ENCODE measurements around the gene RAB25. TPM values are rescaled to one million over a fixed set of nuclear protein-coding genes. Genes with fewer than 3 reads are reported as not detected.

Gene RAB25
- total RNA-seq, 5 donors from 2014 or later (not counting 1 experiment from before 2014, with no cell fraction given): 0.26 to 2.3 (median 1.9) TPM

DNA sequence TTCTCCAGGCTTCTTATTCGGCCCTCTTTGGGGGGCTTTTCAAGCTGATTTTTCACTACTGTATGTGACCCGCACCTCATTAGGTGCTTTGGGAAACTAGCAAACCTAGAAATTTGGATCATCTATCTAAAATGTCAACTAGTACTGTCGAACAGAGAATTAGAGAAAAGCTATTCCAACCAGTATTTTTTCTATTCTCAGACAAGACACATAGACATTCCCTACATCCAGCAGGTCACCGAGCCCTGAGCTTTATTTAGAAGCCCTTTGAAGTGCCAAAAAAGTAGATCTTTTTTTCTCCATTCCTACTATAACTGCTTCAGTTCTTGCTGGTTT, 39.9 kb upstream of the RAB25 start:
- Histone ChIP-seq H3K27me3 (replicated peaks in 1 of 2; ENCODE audit: control insufficient read depth in 2 of 2, extremely low read depth in 1 of 2, insufficient read depth in 2 of 2, low read length in 1 of 2) (peaks cover 0 to 5% of the 10 kb centered on the region in 2 experiments), H3K4me3 (ENCODE audit: control insufficient read depth in 1 of 2, extremely low read depth in 1 of 2, low read length in 1 of 2) (peak overlapping the region; percentile 87 to 88), H3K4me1 (ENCODE audit: control insufficient read depth in 1 of 2, extremely low read depth in 1 of 2, insufficient read depth in 2 of 2, low read length in 2 of 2) (peaks cover 12 to 23% of the 10 kb centered on the region in 2 experiments), H3K36me3 (ENCODE audit: control insufficient read depth in 2 of 2, extremely low read depth in 1 of 2, insufficient read depth in 1 of 2, low read length in 1 of 2) (peaks cover 6 to 23% of the 10 kb centered on the region in 2 donors), H3K9me3 (no peaks in the 10 kb centered on the region), H3K27ac (ENCODE audit: low read length) (peak overlapping the region; percentile 50)
- ChIA-PET CTCF (interaction anchor here (0.6 to 1.2 kb wide), 3 partner anchors 45 to 87 kb away, joined by 3 to 4 read pairs (median 3); partner anchors contain the start of gene KHDC4 (in 1 of the 2)), POLR2A (interaction anchor here in 1 of 2 donors (0.6 kb wide), 2 partner anchors 504 to 769 kb away, joined by 4 to 5 read pairs; no protein-coding TSS in a partner anchor)
- Mint-ChIP-seq H3K4me3 (peak overlapping the region; percentile 93 to 97 (median 94)), H3K9me3 (no peaks in the 10 kb centered on the region), H3K36me3 (peaks cover 18% of the 10 kb centered on the region), H3K4me1 (peaks cover 27 to 41% (median 31%) of the 10 kb centered on the region in 3 donors), H3K27me3 (peaks cover 0 to 5% of the 10 kb centered on the region in 2 donors), H3K27ac (peak overlapping the region; percentile 88 to 94)
- DNase-seq (no peak), ATAC-seq (replicated peaks in 1 of 4) (no peak)
- 0% methylated on average over 1 of the region's 4 CpGs for WGBS (ENCODE audit: insufficient coverage)

DNA sequence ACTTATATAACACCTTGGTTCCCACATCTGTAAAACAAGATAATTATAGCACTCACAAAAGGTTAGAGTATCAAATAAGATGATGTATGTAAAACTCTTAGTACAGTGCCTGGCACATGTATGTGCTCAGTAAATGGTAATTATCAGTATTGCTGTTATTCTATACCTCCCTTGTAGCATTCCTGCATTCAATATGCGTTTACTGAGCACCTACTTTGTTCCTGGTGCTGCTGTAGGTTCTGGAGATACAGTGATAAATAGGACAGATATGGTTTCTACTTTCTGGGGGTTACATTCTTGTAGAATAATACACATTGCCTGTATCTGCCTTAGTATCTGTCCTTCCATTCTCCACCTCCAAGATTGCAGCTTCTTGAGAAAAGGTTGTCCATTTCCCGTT, 39.0 kb upstream of the RAB25 start:
- H3K27me3 Mint-ChIP-seq: peaks cover 0 to 5% of the 10 kb centered on the region in 2 donors
- DNase-seq (no peak), ATAC-seq (replicated peaks in 1 of 4) (no peak)
- peak overlapping the region; percentile 44 to 93 (median 49) for H3K4me3 Mint-ChIP-seq
- ChIA-PET POLR2A (no interaction called here), CTCF (no interaction called here)
- Histone ChIP-seq H3K36me3 (ENCODE audit: control insufficient read depth in 2 of 2, extremely low read depth in 1 of 2, insufficient read depth in 1 of 2, low read length in 1 of 2) (peaks cover 2 to 18% of the 10 kb centered on the region in 2 donors), H3K4me1 (ENCODE audit: control insufficient read depth in 1 of 2, extremely low read depth in 1 of 2, insufficient read depth in 2 of 2, low read length in 2 of 2) (peaks cover 12 to 23% of the 10 kb centered on the region in 2 experiments), H3K27me3 (replicated peaks in 1 of 2; ENCODE audit: control insufficient read depth in 2 of 2, extremely low read depth in 1 of 2, insufficient read depth in 2 of 2, low read length in 1 of 2) (peaks cover 0 to 5% of the 10 kb centered on the region in 2 experiments), H3K27ac (ENCODE audit: low read length) (no peak overlapping the region), H3K4me3 (ENCODE audit: control insufficient read depth in 1 of 2, extremely low read depth in 1 of 2, low read length in 1 of 2) (no peak overlapping the region), H3K9me3 (no peaks in the 10 kb centered on the region)
- H3K27ac Mint-ChIP-seq: peak overlapping the region; percentile 71 to 75
- peaks cover 13% of the 10 kb centered on the region for H3K36me3 Mint-ChIP-seq
- WGBS (ENCODE audit: insufficient coverage): 33% methylated on average over 1 of the region's 2 CpGs
- H3K4me1 Mint-ChIP-seq: peaks cover 25 to 40% (median 31%) of the 10 kb centered on the region in 3 donors
- no peaks in the 10 kb centered on the region for H3K9me3 Mint-ChIP-seq

DNA sequence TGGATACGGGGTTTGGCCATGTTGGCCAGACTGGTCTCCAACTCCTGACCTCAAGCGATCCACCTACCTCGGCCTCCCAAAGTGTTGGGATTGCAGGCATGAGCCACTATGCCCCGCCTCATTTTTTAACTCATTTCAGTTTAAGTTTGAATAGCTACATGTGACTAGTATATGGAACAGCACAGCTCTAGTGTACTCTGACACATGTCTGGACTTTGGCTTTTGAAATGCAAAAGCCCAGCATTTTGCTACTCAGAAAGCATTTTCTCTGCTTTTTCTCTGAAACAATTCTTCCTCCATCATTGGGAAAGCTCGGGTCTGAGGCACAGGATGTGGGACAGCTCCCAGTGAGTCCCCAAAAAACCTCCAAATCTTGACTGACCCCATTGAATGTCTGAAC, 36.2 kb upstream of the RAB25 start:
- peaks cover 0 to 5% of the 10 kb centered on the region in 2 donors for H3K27me3 Mint-ChIP-seq
- 13% methylated on average over 1 of the region's 5 CpGs for WGBS (ENCODE audit: insufficient coverage)
- peaks cover 13 to 27% (median 16%) of the 10 kb centered on the region in 3 donors for H3K4me1 Mint-ChIP-seq
- DNase-seq (no peak), ATAC-seq (replicated peaks in 1 of 4) (no peak)
- H3K27me3 ChIP-seq (replicated peaks in 1 of 2; ENCODE audit: control insufficient read depth in 2 of 2, extremely low read depth in 1 of 2, insufficient read depth in 2 of 2, low read length in 1 of 2): peaks cover 0 to 5% of the 10 kb centered on the region in 2 experiments
- H3K4me3 ChIP-seq (ENCODE audit: control insufficient read depth in 1 of 2, extremely low read depth in 1 of 2, low read length in 1 of 2): no peak overlapping the region
- ChIA-PET CTCF (no interaction called here), POLR2A (interaction anchor here in 1 of 2 donors (0.5 kb wide), 1 partner anchor 9 kb away, joined by 3 read pairs; no protein-coding TSS in a partner anchor)
- H3K4me3 Mint-ChIP-seq: no peak overlapping the region
- no peaks in the 10 kb centered on the region for H3K36me3 ChIP-seq (ENCODE audit: control insufficient read depth in 2 of 2, extremely low read depth in 1 of 2, insufficient read depth in 1 of 2, low read length in 1 of 2)
- no peak overlapping the region for H3K27ac ChIP-seq (ENCODE audit: low read length)
- no peaks in the 10 kb centered on the region for H3K9me3 Mint-ChIP-seq
- no peaks in the 10 kb centered on the region for H3K9me3 ChIP-seq
- no peak overlapping the region for H3K27ac Mint-ChIP-seq
- H3K4me1 ChIP-seq (ENCODE audit: control insufficient read depth in 1 of 2, extremely low read depth in 1 of 2, insufficient read depth in 2 of 2, low read length in 2 of 2): peaks cover 9 to 16% of the 10 kb centered on the region in 2 experiments
- peaks cover 2% of the 10 kb centered on the region for H3K36me3 Mint-ChIP-seq

DNA sequence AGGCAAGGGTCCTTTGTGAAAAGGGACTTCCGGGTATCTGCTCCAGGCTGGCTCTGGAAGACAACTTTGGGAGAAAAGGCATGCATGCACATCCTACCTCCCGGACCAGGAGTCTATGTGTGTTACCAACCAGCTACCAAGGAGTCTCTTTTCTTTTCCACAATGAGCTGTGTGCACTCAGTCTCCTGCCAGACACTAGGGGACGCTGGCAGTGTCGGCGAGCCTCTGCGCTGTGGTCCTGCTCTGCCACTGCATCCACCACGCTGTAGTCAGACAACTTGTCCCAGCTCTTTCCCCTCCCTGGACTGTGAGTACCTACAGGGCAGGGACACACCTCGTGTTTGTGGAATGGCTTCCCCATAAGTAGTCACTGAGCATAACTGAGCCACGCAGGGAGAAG, 35.1 kb upstream of the RAB25 start:
- Histone ChIP-seq H3K27ac (ENCODE audit: low read length) (no peak overlapping the region), H3K4me1 (ENCODE audit: control insufficient read depth in 1 of 2, extremely low read depth in 1 of 2, insufficient read depth in 2 of 2, low read length in 2 of 2) (peaks cover 2 to 8% of the 10 kb centered on the region in 2 experiments), H3K9me3 (no peaks in the 10 kb centered on the region), H3K4me3 (ENCODE audit: control insufficient read depth in 1 of 2, extremely low read depth in 1 of 2, low read length in 1 of 2) (no peak overlapping the region), H3K36me3 (ENCODE audit: control insufficient read depth in 2 of 2, extremely low read depth in 1 of 2, insufficient read depth in 1 of 2, low read length in 1 of 2) (no peaks in the 10 kb centered on the region), H3K27me3 (replicated peaks in 1 of 2; ENCODE audit: control insufficient read depth in 2 of 2, extremely low read depth in 1 of 2, insufficient read depth in 2 of 2, low read length in 1 of 2) (peaks cover 0 to 5% of the 10 kb centered on the region in 2 experiments)
- POLR2A ChIA-PET: no interaction called here
- Mint-ChIP-seq H3K27ac (peak overlapping the region in 1 of 2 donors; percentile 10), H3K27me3 (peaks cover 0 to 5% of the 10 kb centered on the region in 2 donors), H3K4me1 (peaks cover 5 to 18% (median 8%) of the 10 kb centered on the region in 3 donors), H3K9me3 (no peaks in the 10 kb centered on the region), H3K36me3 (no peaks in the 10 kb centered on the region), H3K4me3 (no peak overlapping the region)
- DNase-seq (peak in 25 of 35 experiments; percentile 1 to 56 (median 21)), ATAC-seq (replicated peaks in 1 of 4) (peak; percentile 64 to 79 (median 76))
- 22% methylated on average over 8 of the region's 9 CpGs for WGBS (ENCODE audit: insufficient coverage)
- CTCF ChIA-PET: interaction anchor here in 1 of 2 donors (0.7 to 1.0 kb wide), 3 partner anchors 38 to 48 kb away, joined by 3 to 7 read pairs (median 4); no protein-coding TSS in a partner anchor

DNA sequence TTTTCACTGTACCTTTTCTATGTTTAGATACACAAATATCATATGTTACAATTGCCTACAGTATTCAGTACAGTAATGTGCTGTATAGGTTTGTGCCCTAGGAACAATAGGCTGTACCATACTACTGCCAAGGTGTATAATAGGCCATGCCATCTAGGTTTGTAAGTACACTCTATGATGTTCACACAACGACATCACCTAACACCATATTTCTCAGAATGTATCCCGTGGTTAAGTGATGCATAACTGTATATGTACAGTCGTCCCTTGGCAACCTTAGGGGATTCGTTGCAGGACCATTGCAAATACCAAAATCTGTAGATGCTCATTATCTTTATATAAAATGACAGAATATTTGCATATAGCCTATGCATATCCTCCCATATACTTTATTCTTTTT, 34.4 kb upstream of the RAB25 start:
- ChIA-PET CTCF (interaction anchor here in 1 of 2 donors (0.9 to 1.0 kb wide), 2 partner anchors 39 to 49 kb away, joined by 4 to 7 read pairs; no protein-coding TSS in a partner anchor), POLR2A (no interaction called here)
- no peak overlapping the region for H3K4me3 ChIP-seq (ENCODE audit: control insufficient read depth in 1 of 2, extremely low read depth in 1 of 2, low read length in 1 of 2)
- peaks cover 0 to 5% of the 10 kb centered on the region in 2 experiments for H3K27me3 ChIP-seq (replicated peaks in 1 of 2; ENCODE audit: control insufficient read depth in 2 of 2, extremely low read depth in 1 of 2, insufficient read depth in 2 of 2, low read length in 1 of 2)
- no peaks in the 10 kb centered on the region for H3K36me3 ChIP-seq (ENCODE audit: control insufficient read depth in 2 of 2, extremely low read depth in 1 of 2, insufficient read depth in 1 of 2, low read length in 1 of 2)
- Mint-ChIP-seq H3K4me1 (peaks cover 3 to 14% (median 7%) of the 10 kb centered on the region in 3 donors), H3K4me3 (no peak overlapping the region), H3K36me3 (no peaks in the 10 kb centered on the region), H3K27me3 (peaks cover 0 to 5% of the 10 kb centered on the region in 2 donors), H3K9me3 (no peaks in the 10 kb centered on the region), H3K27ac (no peak overlapping the region)
- ATAC-seq (replicated peaks in 1 of 4) (no peak), DNase-seq (no peak)
- no CpG with 5 or more reads among the region's 4 CpGs for WGBS (ENCODE audit: insufficient coverage)
- peaks cover 0 to 4% of the 10 kb centered on the region in 2 experiments for H3K4me1 ChIP-seq (ENCODE audit: control insufficient read depth in 1 of 2, extremely low read depth in 1 of 2, insufficient read depth in 2 of 2, low read length in 2 of 2)
- H3K9me3 ChIP-seq: no peaks in the 10 kb centered on the region
- H3K27ac ChIP-seq (ENCODE audit: low read length): no peak overlapping the region

DNA sequence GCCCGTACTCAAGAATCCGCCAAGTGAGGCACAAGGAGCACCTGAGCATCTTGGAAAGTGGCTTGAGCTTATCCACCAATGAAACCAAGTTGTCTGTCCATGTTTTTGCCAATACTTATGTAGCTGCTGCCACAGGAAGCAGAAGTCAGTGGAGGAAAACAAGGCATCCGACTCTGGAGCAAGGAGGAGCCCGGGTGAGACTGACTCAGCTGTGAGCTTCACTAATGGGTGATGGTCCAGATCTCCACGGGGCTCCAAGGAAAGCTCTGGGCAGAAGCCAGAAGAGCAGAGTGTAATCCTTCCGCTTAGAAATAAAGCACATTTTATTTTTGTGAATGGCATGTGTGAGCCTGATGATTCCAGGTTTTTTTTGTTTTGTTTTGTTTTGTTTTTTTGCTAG, 27.9 kb upstream of the RAB25 start:
- DNase-seq: no peak
- Mint-ChIP-seq H3K9me3 (no peaks in the 10 kb centered on the region), H3K27me3 (no peaks in the 10 kb centered on the region), H3K4me1 (no peaks in the 10 kb centered on the region), H3K4me3 (no peak overlapping the region), H3K27ac (no peak overlapping the region), H3K36me3 (peaks cover 8% of the 10 kb centered on the region)
- ChIA-PET POLR2A (interaction anchor here in 1 of 2 donors (0.6 kb wide), 1 partner anchor 438 kb away, joined by 12 read pairs; no protein-coding TSS in a partner anchor), CTCF (interaction anchor here in 1 of 2 donors (0.7 kb wide), 1 partner anchor 120 kb away, joined by 7 read pairs; no protein-coding TSS in a partner anchor)
- 78% methylated on average over 5 of the region's 6 CpGs for WGBS (ENCODE audit: insufficient coverage)
- no peaks in the 10 kb centered on the region for H3K27me3 ChIP-seq (replicated peaks in 1 of 2; ENCODE audit: control insufficient read depth in 2 of 2, extremely low read depth in 1 of 2, insufficient read depth in 2 of 2, low read length in 1 of 2)
- no peaks in the 10 kb centered on the region for H3K4me1 ChIP-seq (ENCODE audit: control insufficient read depth in 1 of 2, extremely low read depth in 1 of 2, insufficient read depth in 2 of 2, low read length in 2 of 2)
- no peaks in the 10 kb centered on the region for H3K9me3 ChIP-seq
- H3K4me3 ChIP-seq (ENCODE audit: control insufficient read depth in 1 of 2, extremely low read depth in 1 of 2, low read length in 1 of 2): no peak overlapping the region
- H3K27ac ChIP-seq (ENCODE audit: low read length): no peak overlapping the region
- H3K36me3 ChIP-seq (ENCODE audit: control insufficient read depth in 2 of 2, extremely low read depth in 1 of 2, insufficient read depth in 1 of 2, low read length in 1 of 2): peaks cover 0 to 5% of the 10 kb centered on the region in 2 donors
- no peak for ATAC-seq (replicated peaks in 1 of 4)

Measured in T-cell (primary cell).